GM18951 (cell line): ENCODE data around the gene CFAP54.
"Not testable (repeated sequence)": the region's sequence is repeated elsewhere in the genome, so short reads cannot be mapped to it uniquely, and the experiment has no call there.

Experiments used
- POLR2A ChIP-seq: IDR thresholded peaks from 4 replicates; pipeline ENCODE4 v1.6.1; 2011; ENCODE audit warnings: mild to moderate bottlenecking; ENCODE audit not compliant: insufficient read length, insufficient read depth; ENCODE audit errors: extremely low read depth
- in situ Hi-C: fragments of 300-500 bp; cut with MboI; formaldehyde crosslinking; loops from one replicate; pipeline ENCODE4 v1.12.0; 2022; ENCODE audit warnings: low sequenced_read_pairs, mixed read lengths, inconsistent platforms; ENCODE audit not compliant: unreplicated experiment

Gene CFAP54

DNA sequence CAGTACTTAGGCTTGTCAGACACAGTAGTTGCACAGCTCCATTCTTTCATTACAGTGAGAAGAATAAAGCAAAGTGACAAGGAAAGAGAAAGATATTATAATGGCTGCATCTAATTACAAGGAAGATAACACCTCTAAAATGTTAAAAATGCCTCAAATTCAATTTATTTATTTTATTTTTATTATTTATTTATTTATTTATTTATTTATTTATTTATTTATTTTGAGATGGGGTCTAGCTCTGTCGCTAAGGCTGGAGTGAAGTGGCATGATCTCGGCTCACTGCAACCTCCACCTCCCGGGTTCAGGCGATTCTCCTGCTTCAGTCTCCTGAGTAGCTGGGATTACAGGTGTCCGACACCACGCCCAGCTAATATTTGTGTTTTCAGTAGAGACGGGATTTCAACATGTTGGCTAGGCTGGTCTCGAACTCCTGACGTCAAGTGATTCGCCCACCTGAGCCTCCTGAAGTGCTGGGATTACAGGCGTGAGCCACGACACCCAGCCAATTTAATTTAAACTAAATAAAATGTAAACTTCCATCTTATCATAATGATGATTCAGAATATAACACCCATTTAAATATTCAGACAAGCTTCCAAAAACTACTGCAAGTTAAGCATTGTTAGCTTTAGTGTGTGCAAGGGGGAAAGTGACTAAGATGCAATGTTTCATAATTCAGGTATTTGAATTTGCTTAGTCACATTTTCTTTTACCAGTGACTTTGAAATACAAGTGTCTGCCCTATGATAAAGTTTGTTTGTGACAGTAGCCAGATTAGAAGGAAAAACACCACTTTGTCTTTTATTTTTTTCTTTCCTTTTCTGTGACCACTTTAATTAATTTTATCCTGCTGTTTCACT lies 2.4 kb upstream of the CFAP54 start:
- TF ChIP-seq POLR2A: no peak
- in situ Hi-C loops: no loop called here

- in situ Hi-C loops: no loop called here
- TF ChIP-seq POLR2A: no peak
Observed at GRCh38 chr12:96487634-96488033, 1.7 kb upstream of the CFAP54 start.

DNA sequence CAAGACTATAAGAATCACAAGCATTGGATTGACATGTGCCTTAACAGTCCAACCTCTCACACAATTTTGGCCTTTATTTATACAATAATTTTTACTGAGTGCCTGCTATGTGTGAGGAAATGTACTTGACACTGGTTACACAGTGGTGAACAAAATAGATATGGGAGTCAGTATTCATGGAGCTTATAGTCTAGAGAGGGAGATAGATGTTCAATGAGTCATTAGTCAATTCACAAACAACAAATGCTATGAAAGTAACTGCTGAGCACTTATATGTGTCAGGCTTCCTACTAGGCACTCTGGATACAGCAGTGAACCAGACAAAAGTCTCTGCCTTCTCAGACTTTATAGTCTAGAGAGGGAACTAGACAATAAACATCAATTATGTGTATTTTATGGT lies 3.7 kb downstream of the CFAP54 start:
- TF ChIP-seq POLR2A: no peak

DNA sequence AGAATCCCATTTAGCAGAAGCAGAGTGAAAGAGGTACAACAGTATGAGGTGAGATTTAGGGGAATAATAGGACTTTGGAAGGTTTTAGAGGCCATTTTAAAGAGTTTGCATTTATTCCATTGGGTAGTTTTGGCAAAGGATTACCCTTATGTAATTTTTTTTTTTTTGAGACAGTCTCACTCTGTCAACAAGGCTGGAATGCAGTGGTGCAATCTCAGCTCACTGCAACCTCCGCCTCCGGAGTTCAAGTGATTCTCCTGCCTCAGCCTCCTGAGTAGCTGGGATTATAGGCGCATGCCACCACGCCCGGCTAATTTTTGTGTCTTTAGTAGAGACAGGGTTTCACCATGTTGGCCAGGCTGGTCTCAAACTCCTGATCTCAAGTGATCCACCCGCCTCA lies 4.8 kb downstream of the CFAP54 start:
- in situ Hi-C loops: not testable (repeated sequence)

More for the DNA sequence above, 3.7 kb downstream of the CFAP54 start:
- in situ Hi-C loops: no loop called here

- TF ChIP-seq POLR2A: no peak
- in situ Hi-C loops: no loop called here
Observed at GRCh38 chr12:96495155-96495554, 5.8 kb downstream of the CFAP54 start.

DNA sequence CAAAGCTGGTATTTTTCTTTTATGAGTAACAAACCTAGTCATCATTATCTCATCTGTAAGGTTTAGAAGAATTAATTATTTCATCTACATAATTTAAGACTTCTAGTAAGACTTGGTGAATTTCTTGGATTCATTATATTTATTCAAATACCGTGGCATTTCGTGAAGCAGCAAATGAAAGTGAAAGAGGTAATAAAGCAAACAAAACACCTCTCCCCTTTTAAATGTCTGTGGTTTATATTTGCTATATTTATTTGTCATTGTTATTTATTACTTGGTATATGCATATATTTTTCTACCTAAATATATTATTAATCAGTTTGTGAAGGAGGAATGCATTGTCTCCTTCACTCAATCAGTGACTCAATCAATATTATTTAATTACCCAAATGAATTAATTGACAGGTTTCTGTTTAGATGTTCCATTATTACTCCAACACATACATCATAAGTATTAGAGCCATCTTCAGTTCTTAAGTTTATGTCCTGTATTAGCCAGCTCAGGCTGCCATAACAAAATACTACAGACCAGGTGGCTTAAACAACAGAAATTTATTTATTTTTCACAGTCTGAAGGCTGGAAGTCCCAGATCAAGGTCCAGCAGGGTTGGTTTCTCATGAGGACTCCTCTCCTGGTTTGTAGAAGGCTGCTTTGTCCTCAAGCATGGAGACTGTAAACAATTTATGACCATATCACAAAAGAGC lies 6.6 kb downstream of the CFAP54 start:
- in situ Hi-C loops: no loop called here

DNA sequence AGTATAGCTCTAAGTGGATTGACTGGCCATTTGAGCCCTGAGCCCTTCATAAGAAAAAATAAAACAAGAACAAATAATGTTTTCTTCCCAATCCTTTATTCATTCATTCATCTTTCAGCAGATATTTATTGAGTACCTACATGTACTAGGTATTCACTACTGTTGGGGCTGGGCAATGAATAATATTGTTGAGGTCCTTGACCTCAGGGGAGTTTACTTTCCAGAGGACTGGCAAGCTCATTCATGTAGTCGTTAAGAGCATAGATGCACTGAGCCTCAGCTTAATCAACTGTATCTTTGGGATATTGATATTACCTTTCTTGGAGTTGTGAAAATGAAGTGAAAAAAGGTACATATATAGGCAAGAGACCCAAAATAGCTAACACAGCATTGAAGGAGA lies 7.6 kb downstream of the CFAP54 start:
- TF ChIP-seq POLR2A: no peak
- in situ Hi-C loops: no loop called here

More for the DNA sequence above, 6.6 kb downstream of the CFAP54 start:
- no peak for TF ChIP-seq POLR2A

- in situ Hi-C loops: no loop called here
- TF ChIP-seq POLR2A: no peak
Observed at GRCh38 chr12:96497855-96498254, 8.5 kb downstream of the CFAP54 start.

- TF ChIP-seq POLR2A: no peak
- in situ Hi-C loops: no loop called here
Observed at GRCh38 chr12:96500693-96501092, 11.3 kb downstream of the CFAP54 start.

DNA sequence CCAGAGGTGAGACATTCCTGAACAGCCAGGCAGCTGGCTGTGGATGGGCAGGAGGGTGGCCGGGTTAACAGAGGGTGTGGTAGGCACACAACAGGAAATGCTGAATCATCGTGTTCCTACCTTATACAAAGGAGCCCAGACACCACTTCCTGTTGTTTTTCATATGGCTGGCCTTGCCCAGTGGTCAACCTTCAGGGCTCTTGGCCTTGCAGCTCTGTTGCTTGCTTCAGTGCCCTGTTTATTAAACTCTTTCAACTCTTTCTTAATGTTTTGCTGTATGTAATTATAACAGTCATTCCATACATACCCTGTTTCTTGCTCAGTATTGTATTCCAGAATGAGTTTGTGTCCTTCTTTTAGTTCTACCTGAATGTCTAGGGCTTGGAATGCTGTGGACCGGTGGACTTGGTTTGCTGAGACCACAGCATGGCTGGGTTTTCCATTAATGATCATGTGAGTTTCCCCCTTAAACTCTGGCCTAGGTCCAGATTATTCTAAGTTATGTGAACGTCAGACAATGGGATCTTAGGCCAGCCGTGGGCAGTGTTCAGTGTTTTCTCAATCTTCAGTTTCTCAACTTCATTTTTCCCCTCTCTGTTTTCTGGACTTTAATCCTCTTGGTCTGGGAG lies 11.9 kb downstream of the CFAP54 start:
- in situ Hi-C loops: no loop called here
- peak; percentile 43 for TF ChIP-seq POLR2A

- no peak for TF ChIP-seq POLR2A
- in situ Hi-C loops: no loop called here
Observed at GRCh38 chr12:96501908-96502307, 12.5 kb downstream of the CFAP54 start.

DNA sequence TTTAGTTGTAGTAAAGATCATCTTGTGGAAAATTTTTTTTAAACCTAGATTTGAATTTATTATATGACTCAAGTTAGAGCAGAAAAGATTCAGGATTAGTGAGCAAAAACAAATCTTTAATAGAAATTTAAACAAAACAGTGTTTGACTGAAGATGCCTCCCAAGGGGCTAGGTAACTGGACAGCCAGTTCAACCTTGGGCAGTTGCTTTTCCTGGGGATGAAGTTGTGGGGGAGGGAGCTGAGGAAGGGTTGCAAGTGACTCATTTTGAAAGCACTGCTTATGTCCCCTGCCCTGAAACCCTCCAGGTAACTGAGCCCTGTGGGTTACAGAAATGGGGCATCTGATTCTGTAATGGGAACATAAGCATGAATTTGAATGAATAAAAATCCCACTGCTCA lies 13.1 kb downstream of the CFAP54 start:
- no peak for TF ChIP-seq POLR2A
- in situ Hi-C loops: no loop called here

DNA sequence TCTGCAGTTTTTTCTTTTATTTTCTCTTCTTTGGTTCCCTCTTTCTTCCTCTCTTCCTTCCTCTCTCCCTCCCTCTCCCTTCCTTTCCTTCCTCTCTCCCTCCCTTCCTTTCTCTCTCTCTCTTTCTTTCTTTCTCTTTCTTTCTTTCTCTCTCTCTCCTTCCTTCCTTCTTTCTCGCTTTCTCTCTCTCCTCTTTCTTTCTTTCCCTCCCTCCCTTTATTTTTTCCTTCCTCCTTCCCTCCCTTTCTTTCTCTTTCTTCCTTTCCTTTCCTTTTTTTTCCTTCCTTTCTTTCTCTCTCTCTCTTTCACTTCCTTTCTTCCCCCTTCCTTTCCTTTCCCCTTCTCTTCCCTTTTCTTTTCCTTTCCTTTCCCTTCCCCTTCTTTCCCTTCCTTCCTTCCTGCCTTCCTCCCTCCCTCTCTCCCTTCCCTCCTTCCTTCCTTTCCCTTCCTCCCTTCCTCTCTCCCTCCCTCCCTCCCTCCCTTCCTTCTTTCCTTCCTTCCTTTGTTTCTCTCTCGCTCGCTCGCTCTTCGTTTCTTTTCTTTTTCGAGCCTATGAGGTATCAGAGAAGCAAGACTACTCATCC lies 13.7 kb downstream of the CFAP54 start:
- in situ Hi-C loops: no loop called here
- TF ChIP-seq POLR2A: no peak
